HEK293T (cell line): ENCODE data around the gene FAM151B.

Experiments
- ELF4 ChIP-seq: fragments of 450-650 bp; IDR thresholded peaks from 2 replicates; pipeline ENCODE4 v1.6.1; 2017; ENCODE audit warnings: antibody characterized with exemption
- LEF1 ChIP-seq: fragments of 450-650 bp; IDR thresholded peaks from 2 replicates; pipeline ENCODE4 v1.6.1; 2017; ENCODE audit warnings: mild to moderate bottlenecking, borderline replicate concordance
- SP1 ChIP-seq: fragments of 450-650 bp; IDR thresholded peaks from 2 replicates; pipeline ENCODE4 v1.6.1; 2017
- SUZ12 ChIP-seq: fragments of 450-650 bp; IDR thresholded peaks from 2 replicates; pipeline ENCODE4 v1.6.1; 2016; ENCODE audit warnings: mild to moderate bottlenecking
- TF ChIP-seq, protein P1 (sequence below): fragments of 450-650 bp; IDR thresholded peaks from 2 replicates; pipeline ENCODE4 v1.6.1; 2016

DNA sequence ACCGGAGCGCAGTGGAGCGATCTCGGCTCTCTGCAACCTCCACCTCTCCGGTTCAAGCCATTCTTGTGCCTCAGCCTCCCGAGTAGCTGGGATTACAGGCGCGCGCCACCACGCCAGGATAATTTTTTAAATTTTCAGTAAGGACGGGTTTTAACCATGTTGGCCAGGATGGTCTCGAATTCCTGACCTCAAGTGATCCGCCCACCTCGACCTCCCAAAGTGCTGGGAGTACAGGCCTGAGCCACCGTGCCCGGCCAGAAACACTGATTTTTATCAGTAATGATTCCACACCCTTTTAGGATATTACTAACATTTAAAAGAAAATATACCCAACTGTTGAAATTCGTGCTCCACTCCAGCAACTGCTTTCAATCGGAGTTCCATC, 464 bp upstream of the FAM151B start:
- no peak for TF ChIP-seq SUZ12
- no peak for TF ChIP-seq SP1
- TF ChIP-seq LEF1, result no peak
- no peak for TF ChIP-seq ELF4
- TF ChIP-seq, protein P1, sequence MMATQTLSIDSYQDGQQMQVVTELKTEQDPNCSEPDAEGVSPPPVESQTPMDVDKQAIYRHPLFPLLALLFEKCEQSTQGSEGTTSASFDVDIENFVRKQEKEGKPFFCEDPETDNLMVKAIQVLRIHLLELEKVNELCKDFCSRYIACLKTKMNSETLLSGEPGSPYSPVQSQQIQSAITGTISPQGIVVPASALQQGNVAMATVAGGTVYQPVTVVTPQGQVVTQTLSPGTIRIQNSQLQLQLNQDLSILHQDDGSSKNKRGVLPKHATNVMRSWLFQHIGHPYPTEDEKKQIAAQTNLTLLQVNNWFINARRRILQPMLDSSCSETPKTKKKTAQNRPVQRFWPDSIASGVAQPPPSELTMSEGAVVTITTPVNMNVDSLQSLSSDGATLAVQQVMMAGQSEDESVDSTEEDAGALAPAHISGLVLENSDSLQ, result no peak
